Trophoblast cell (in vitro differentiated cells and primary cell): Measurements from ENCODE around the gene ANKRD16.
"Not testable (repeated sequence)": the region's sequence is repeated elsewhere in the genome, so short reads cannot be mapped to it uniquely, and the experiment has no call there.

ENCODE experiments used
- DNase-seq, 2 donors: peaks; one replicate each; pipeline ENCODE4 v3.0.0-alpha.2; 2016
- H2AFZ ChIP-seq: 2 replicates; pipeline ENCODE4 v1.6.1; 2013; ENCODE audit warnings: low read length, moderate library complexity, mild to moderate bottlenecking; ENCODE audit not compliant: insufficient read depth, poor library complexity
- H2AK5ac ChIP-seq: 2 replicates; pipeline ENCODE4 v1.6.1; 2013; ENCODE audit warnings: mild to moderate bottlenecking, low read length
- H2BK120ac ChIP-seq: 2 replicates; pipeline ENCODE4 v1.6.1; 2013; ENCODE audit warnings: low read length, mild to moderate bottlenecking, moderate library complexity; ENCODE audit not compliant: insufficient read depth, poor library complexity
- H2BK12ac ChIP-seq: 2 replicates; pipeline ENCODE4 v1.6.1; 2013; ENCODE audit warnings: mild to moderate bottlenecking, low read length, moderate library complexity
- H2BK5ac ChIP-seq: 2 replicates; pipeline ENCODE4 v1.6.1; 2013; ENCODE audit warnings: low read length, low read depth, moderate library complexity, mild to moderate bottlenecking; ENCODE audit not compliant: poor library complexity
- H3K14ac ChIP-seq: 2 replicates; pipeline ENCODE4 v1.6.1; 2013; ENCODE audit warnings: mild to moderate bottlenecking, low read length
- H3K18ac ChIP-seq: 2 replicates; pipeline ENCODE4 v1.6.1; 2013; ENCODE audit warnings: mild to moderate bottlenecking, low read length
- H3K23ac ChIP-seq: 2 replicates; pipeline ENCODE4 v1.6.1; 2013; ENCODE audit warnings: low read length
- H3K27ac ChIP-seq: 2 replicates; pipeline ENCODE4 v1.5.1; 2013; ENCODE audit warnings: low read depth, mild to moderate bottlenecking, inconsistent platforms, low read length, moderate library complexity
- H3K27me3 ChIP-seq: 2 replicates; pipeline ENCODE4 v1.6.1; 2013; ENCODE audit warnings: inconsistent platforms, mild to moderate bottlenecking, low read length, moderate library complexity; ENCODE audit not compliant: insufficient read depth
- H3K36me3 ChIP-seq, 2 experiments: 1 replicate in 1 of 2; 2 replicates in 1 of 2; pipeline ENCODE4 v1.6.1; 2013; ENCODE audit warnings: low read length in 2 of 2, mild to moderate bottlenecking in 2 of 2, moderate library complexity in 1 of 2; ENCODE audit not compliant: insufficient read depth in 2 of 2, control insufficient read depth in 1 of 2
- H3K4ac ChIP-seq: 2 replicates; pipeline ENCODE4 v1.6.1; 2013; ENCODE audit warnings: low read depth, mild to moderate bottlenecking, low read length, moderate library complexity
- H3K4me1 ChIP-seq, 2 experiments: 1 replicate in 1 of 2; 2 replicates in 1 of 2; pipeline ENCODE4 v1.6.1; 2013; ENCODE audit warnings: low read length in 2 of 2, mild to moderate bottlenecking in 2 of 2, moderate library complexity in 1 of 2; ENCODE audit not compliant: insufficient read depth in 2 of 2, control insufficient read depth in 1 of 2
- H3K4me2 ChIP-seq: 2 replicates; pipeline ENCODE4 v1.6.1; 2013; ENCODE audit warnings: inconsistent platforms, mild to moderate bottlenecking, low read length, moderate library complexity
- H3K4me3 ChIP-seq: 2 replicates; pipeline ENCODE4 v1.5.1; 2013; ENCODE audit warnings: mild to moderate bottlenecking, low read depth, low read length, inconsistent platforms
- H3K79me1 ChIP-seq: one replicate; pipeline ENCODE4 v1.6.1; 2013; ENCODE audit warnings: low read length
- H3K79me2 ChIP-seq: 2 replicates; pipeline ENCODE4 v1.6.1; 2013; ENCODE audit warnings: low read length, mild to moderate bottlenecking; ENCODE audit not compliant: control insufficient read depth, insufficient read depth, poor library complexity
- H3K9ac ChIP-seq: 2 replicates; pipeline ENCODE4 v1.6.1; 2013; ENCODE audit warnings: mild to moderate bottlenecking, low read length
- H3K9me3 ChIP-seq: 2 replicates; pipeline ENCODE4 v1.6.1; 2013; ENCODE audit warnings: low read depth, mild to moderate bottlenecking, control low read depth, inconsistent platforms, low read length; ENCODE audit not compliant: insufficient read depth
- H4K12ac ChIP-seq: 2 replicates; pipeline ENCODE4 v1.6.1; 2013; ENCODE audit warnings: low read depth, mild to moderate bottlenecking, low read length, moderate library complexity
- H4K8ac ChIP-seq: 2 replicates; pipeline ENCODE4 v1.6.1; 2013; ENCODE audit warnings: low read depth, mild to moderate bottlenecking, low read length, moderate library complexity
- H4K91ac ChIP-seq: one replicate; pipeline ENCODE4 v1.6.1; 2013; ENCODE audit warnings: low read depth, mild to moderate bottlenecking, low read length, moderate library complexity
- WGBS: extraction: QIAGEN DNeasy Blood & Tissue Kit; methylation state at CpG from one replicate; pipeline ENCODE4 v1.1.7; 2013; ENCODE audit warnings: missing lambda C conversion rate; ENCODE audit not compliant: insufficient read length, insufficient coverage; ENCODE audit errors: extremely low coverage; 5-methylcytosine and 5-hydroxymethylcytosine counted together

ANKRD16 gene

DNA sequence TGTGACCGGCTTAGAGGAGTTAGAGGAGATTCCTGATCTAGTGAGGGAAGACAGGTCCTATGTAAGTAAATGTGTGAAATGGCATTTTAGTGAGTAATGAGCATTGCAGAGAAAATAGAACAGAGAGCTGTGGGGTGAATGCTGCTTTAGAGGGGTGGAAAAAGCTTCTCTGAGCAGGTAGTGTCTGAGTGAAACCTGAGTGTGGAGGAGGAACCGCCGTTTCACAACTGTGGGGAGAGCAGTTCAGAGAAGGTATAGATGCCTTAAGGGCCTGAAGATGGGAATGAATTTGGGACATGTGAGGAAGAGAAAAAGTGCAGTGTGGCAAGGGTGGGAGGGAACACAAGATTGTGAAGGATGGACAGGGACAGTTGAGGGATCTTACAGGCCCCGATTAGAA lies 22.0 kb upstream of the ANKRD16 start:
- H3K4me2 ChIP-seq, result no peak overlapping the region
- no peak overlapping the region for H4K91ac ChIP-seq
- H3K36me3 ChIP-seq, result peaks cover 54 to 69% of the 10 kb centered on the region in 2 experiments
- no peak overlapping the region for H3K18ac ChIP-seq
- no peak overlapping the region for H3K9ac ChIP-seq
- no CpG with 5 or more reads among the region's 4 CpGs for WGBS
- DNase-seq, result no peak
- H4K8ac ChIP-seq, result no peak overlapping the region
- H2AK5ac ChIP-seq, result no peak overlapping the region
- H3K4ac ChIP-seq, result no peak overlapping the region
- no peak overlapping the region for H2BK5ac ChIP-seq
- H4K12ac ChIP-seq, result no peak overlapping the region
- H2BK120ac ChIP-seq, result no peak overlapping the region
- H3K79me1 ChIP-seq, result no peaks in the 10 kb centered on the region
- H3K9me3 ChIP-seq, result no peaks in the 10 kb centered on the region
- no peak overlapping the region for H3K27ac ChIP-seq
- H3K4me3 ChIP-seq, result no peak overlapping the region
- no peak overlapping the region for H2BK12ac ChIP-seq
- H3K79me2 ChIP-seq, result no peaks in the 10 kb centered on the region
- H3K27me3 ChIP-seq, result no peaks in the 10 kb centered on the region
- no peak overlapping the region for H2AFZ ChIP-seq
- no peaks in the 10 kb centered on the region for H3K4me1 ChIP-seq
- H3K23ac ChIP-seq, result no peak overlapping the region
- H3K14ac ChIP-seq, result no peak overlapping the region

DNA sequence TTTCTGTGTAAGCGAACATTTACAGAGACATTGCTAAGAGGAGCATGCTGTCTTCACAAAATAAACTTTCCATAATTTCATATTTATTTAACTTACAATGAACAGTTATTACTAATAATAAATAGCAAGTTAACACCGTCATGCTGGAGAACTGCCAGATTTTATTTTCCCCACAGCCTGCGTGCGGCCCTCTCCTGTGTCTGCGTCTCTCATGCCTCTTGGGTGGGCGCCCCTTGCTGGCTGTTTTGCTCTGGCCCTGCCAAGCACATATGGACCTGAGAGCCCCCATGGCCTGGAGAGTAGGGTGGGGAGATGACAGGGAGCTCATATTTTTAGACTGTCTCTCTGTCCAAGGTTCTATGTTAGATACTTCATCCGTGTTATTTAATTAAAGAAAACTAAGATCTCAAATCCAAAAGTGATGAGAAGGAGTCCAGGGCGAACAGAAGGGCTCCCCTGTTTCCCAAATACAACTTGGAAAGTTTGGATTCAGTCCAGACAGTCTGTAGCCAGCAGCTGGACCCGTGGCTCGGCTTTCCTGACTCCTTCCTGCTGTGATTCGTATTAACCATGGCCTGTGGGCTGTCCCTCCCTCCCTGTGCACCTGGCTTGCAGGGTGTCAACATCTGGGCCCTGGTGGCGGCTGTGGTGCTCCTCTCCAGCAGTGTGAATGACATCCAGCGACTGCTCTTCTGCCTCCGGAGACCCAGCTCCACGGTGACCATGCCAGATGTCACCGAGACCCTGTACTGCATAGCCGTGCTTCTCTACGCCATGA lies 20.8 kb upstream of the ANKRD16 start:
- H3K27me3 ChIP-seq, result no peaks in the 10 kb centered on the region
- H4K8ac ChIP-seq, result no peak overlapping the region
- no peak overlapping the region for H4K91ac ChIP-seq
- H3K79me1 ChIP-seq, result no peaks in the 10 kb centered on the region
- no peak overlapping the region for H3K4me3 ChIP-seq
- H2BK120ac ChIP-seq, result no peak overlapping the region
- no peak overlapping the region for H3K4me2 ChIP-seq
- no peaks in the 10 kb centered on the region for H3K79me2 ChIP-seq
- no peaks in the 10 kb centered on the region for H3K4me1 ChIP-seq
- no peak overlapping the region for H3K4ac ChIP-seq
- H3K23ac ChIP-seq, result no peak overlapping the region
- no peak overlapping the region for H3K14ac ChIP-seq
- H4K12ac ChIP-seq, result no peak overlapping the region
- H3K27ac ChIP-seq, result no peak overlapping the region
- no CpG with 5 or more reads among the region's 18 CpGs for WGBS
- H3K18ac ChIP-seq, result no peak overlapping the region
- H2BK12ac ChIP-seq, result no peak overlapping the region
- H2BK5ac ChIP-seq, result no peak overlapping the region
- no peak overlapping the region for H3K9ac ChIP-seq
- no peaks in the 10 kb centered on the region for H3K9me3 ChIP-seq
- peaks cover 54 to 67% of the 10 kb centered on the region in 2 experiments for H3K36me3 ChIP-seq
- DNase-seq, result no peak
- H2AK5ac ChIP-seq, result no peak overlapping the region
- no peak overlapping the region for H2AFZ ChIP-seq

DNA sequence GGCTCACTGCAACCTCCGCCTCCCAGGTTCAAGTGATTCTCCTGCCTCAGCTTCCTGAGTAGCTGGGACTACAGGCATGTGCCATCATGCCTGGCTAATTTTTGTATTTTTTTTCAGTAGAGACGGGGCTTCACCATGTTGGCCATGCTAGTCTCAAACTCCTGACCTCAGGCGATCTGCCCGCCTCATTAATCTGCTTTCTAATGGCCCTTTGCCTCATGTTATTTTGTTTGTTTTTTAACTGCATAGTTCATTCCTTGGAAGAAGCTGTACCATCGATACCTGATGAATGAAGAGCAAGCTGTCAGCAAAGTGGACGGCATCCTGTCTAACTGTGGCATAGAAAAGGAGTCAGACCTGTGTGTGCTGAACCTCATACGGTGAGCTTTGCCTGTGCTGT lies 19.0 kb upstream of the ANKRD16 start:
- H3K4me1 ChIP-seq, H2BK120ac ChIP-seq, H4K91ac ChIP-seq, H2BK5ac ChIP-seq, H4K12ac ChIP-seq, H3K79me1 ChIP-seq, H2BK12ac ChIP-seq, DNase-seq, H2AK5ac ChIP-seq, H3K14ac ChIP-seq, H3K27ac ChIP-seq, H3K9me3 ChIP-seq, H3K18ac ChIP-seq, H3K4ac ChIP-seq, H2AFZ ChIP-seq, H3K4me3 ChIP-seq, H3K9ac ChIP-seq, H4K8ac ChIP-seq, H3K4me2 ChIP-seq, H3K27me3 ChIP-seq, H3K79me2 ChIP-seq: not testable (repeated sequence)
- Histone ChIP-seq H3K23ac (peak overlapping the region; percentile 30), H3K36me3 (peaks cover 40 to 50% of the 10 kb centered on the region in 2 experiments)
- WGBS, result no CpG with 5 or more reads among the region's 7 CpGs

DNA sequence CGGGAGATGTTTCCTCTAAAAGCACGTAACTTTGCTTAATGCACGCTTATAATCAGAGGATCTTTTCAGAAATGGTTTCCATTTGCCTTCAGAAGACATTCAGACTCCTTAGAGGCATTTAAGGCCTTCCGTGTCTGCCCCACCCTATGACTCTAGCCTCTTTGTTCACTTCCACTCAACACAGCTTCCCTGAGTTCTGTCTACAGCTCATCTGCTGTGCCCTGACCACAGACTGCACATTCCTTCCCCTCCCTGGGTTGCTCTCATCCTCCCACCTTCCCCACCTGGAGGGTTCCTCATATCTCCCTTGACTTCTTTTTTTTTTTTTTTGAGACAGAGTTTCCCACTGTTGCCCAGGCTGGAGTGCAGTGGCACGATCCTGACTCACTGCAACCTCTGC lies 17.0 kb upstream of the ANKRD16 start:
- Histone ChIP-seq H2AFZ (no peak overlapping the region), H2BK120ac (no peak overlapping the region), H3K23ac (no peak overlapping the region), H4K12ac (no peak overlapping the region), H3K27me3 (no peaks in the 10 kb centered on the region), H2AK5ac (no peak overlapping the region), H2BK5ac (no peak overlapping the region), H3K9me3 (no peaks in the 10 kb centered on the region), H3K27ac (no peak overlapping the region), H4K8ac (no peak overlapping the region), H4K91ac (no peak overlapping the region), H3K14ac (no peak overlapping the region), H3K4ac (no peak overlapping the region), H3K18ac (no peak overlapping the region), H3K79me2 (no peaks in the 10 kb centered on the region), H3K4me3 (no peak overlapping the region), H2BK12ac (no peak overlapping the region), H3K36me3 (peaks cover 31 to 35% of the 10 kb centered on the region in 2 experiments), H3K9ac (no peak overlapping the region), H3K4me2 (no peak overlapping the region), H3K4me1 (no peaks in the 10 kb centered on the region), H3K79me1 (no peaks in the 10 kb centered on the region)
- DNase-seq, result no peak
- WGBS, result no CpG with 5 or more reads among the region's 5 CpGs
